Hindlimb muscle (tissue), 1 donor: ENCODE data around the gene SCT. TPM values are rescaled to one million over a fixed set of nuclear protein-coding genes. Genes with fewer than 3 reads are reported as not detected.

Experiments used
- DNase-seq: peaks from one replicate; pipeline ENCODE4 v3.0.0-alpha.2; 2013
- polyA plus RNA-seq: library from polyadenylated mRNA; unstranded; fragments of 120-200 nt; gene quantifications from one replicate; pipeline ENCODE4 v1.2.1, GENCODE V29; 2013; ENCODE audit not compliant: insufficient read length

Gene SCT
- polyA plus RNA-seq, 1 donor: 127 TPM

- DNase-seq: no peak
These were observed 17.1 kb upstream of the SCT start for GRCh38 chr11:643849-644738.

- DNase-seq: no peak
These were observed 16.4 kb upstream of the SCT start for GRCh38 chr11:643366-643765.

GRCh38 chr11:641806-642370, 14.9 kb upstream of the SCT start:
- DNase-seq: no peak

DNA sequence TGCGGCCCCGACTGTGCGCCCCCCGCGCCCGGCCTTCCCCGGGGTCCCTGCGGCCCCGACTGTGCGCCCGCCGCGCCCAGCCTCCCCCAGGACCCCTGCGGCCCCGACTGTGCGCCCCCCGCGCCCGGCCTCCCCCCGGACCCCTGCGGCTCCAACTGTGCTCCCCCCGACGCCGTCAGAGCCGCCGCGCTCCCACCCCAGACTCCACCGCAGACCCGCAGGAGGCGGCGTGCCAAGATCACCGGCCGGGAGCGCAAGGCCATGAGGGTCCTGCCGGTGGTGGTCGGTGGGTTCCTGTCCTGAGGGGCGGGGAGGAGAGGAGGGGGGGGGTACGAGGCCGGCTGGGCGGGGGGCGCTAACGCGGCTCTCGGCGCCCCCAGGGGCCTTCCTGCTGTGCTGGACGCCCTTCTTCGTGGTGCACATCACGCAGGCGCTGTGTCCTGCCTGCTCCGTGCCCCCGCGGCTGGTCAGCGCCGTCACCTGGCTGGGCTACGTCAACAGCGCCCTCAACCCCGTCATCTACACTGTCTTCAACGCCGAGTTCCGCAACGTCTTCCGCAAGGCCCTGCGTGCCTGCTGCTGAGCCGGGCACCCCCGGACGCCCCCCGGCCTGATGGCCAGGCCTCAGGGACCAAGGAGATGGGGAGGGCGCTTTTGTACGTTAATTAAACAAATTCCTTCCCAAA, 13.2 kb upstream of the SCT start:
- DNase-seq: no peak

- DNase-seq: no peak
These were observed 12.5 kb upstream of the SCT start for GRCh38 chr11:639332-639955.

DNA sequence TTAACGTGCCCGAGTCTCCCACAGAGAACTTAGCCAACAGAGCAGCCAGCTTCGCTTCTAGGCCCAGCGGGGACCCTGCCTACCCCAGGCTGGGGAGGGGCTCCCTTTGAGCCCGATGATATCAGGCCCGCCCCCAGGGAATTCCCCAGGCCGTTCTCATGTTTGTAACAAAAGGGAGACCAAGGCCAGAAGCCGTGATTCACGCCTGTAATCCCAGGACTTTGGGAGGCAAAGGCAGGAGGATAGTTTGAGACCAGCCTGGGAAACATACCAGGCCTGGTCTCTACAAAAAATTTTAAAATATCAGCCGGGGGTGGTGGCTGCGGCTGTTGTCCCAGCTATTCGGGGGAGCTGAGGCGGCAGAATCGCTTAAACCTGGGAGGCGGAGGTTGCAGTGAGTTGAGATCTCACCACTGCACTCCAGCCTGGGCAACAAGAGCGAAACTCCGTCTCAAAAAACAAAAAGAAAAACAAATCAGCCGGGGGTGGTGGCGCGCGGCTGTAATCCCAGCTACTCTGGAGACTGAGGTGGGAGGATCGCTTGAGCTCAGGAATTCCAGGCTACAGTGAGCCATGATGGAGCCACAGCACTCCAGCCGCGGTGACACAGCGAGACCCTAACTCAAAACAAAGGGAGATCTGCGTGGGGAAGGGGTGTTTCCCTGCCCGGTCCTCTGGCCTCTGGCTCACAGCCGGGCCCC, 11.8 kb upstream of the SCT start:
- no peak for DNase-seq

DNA sequence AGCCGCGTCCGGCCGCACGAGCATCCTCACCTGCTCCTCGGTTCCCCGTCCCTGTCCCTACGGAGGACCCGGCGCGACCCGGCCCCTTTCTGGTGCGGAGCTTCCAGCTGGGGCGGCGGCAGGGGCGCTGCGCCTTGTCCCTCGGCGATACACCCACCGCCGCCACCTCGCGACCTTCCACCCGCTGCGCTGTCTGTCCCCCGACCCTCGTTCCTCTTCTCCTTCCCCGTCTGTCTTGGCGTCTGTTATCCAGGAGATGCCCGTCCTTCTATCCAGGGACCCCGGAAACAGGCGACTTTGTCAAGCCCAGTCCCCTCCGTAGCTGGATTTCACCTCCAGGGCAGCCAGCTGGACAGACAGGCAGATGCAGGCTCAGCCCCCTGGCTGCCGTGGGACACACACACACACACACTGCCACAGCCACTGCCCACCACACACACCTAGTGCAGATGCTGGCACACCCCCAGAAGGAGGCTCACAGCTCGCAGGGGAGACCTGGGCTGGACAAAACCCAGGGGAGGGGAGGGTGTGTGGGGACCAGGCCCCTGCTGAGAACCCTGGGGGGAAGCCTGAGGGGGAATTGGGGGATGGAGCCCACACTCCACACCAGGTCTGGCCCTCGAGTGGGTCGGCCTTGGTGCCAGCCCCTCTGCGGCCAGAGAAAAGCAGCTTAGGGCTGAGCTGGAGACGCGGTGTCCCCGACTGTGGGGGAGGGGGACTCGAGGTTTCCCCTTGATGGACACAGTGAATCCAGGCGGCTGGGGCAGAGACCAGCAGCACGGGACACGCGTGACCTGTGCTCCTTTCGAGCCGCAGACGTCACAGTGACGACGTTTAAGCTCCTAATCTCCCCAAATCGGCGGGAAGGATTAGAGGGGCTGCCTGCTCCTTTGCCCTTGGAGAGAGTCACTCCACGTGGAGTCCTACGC, 10.9 kb upstream of the SCT start:
- DNase-seq: no peak

GRCh38 chr11:637333-637592, 10.3 kb upstream of the SCT start:
- no peak for DNase-seq

DNA sequence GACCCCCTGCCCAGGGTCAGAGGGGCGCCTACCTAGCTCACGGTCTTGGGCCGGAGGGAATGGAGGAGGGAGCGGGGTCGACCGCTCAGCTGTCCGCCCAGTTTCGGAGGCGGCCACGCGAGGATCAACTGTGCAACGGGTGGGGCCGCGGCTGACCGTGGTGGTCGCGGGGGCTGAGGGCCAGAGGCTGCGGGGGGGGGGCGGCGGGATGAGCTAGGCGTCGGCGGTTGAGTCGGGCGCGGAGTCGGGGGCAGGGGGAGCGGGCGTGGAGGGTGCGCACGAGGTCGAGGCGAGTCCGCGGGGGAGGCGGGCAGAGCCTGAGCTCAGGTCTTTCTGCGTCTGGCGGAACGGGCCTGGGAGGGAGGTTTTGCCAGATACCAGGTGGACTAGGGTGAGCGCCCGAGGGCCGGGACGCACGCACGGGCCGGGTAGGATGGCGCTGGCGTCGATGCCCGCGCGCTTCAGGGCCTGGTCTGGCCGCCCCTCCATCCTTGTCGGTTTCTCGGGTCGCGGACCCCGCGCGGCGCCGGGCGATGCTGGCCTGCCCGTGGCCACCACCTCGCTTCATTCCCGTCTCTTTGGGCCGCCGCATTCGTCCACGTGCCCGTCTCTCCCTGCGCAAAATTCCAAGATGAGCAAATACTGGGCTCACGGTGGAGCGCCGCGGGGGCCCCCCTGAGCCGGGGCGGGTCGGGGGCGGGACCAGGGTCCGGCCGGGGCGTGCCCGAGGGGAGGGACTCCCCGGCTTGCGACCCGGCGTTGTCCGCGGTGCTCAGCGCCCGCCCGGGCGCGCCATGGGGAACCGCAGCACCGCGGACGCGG, 9.7 kb upstream of the SCT start, which contains the start of gene DRD4:
TSS of gene DRD4 (plus strand) at position 759 of the 822 bp plus-strand sequence. CDS start at position 795, 36 bp downstream.
- no peak for DNase-seq

GRCh38 chr11:635945-636510, 9.0 kb upstream of the SCT start:
- no peak for DNase-seq

DNA sequence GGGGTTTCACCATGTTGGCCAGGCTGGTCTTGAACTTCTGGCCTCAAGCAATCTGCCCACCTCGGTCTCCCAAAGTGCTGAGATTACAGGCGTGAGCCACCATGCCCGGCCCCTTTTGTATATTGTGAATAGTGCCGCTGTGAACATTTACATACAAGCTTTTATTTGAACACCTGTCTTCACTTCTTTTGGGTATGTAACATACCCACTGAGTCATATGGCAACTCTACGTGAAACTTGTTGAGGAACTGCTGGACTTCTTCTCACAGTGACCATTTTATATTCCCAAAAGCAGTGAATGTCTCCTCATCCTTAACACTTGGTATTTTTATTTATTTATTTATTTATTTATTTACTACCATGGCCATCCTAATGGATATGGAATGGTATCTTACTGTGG, 3.9 kb upstream of the SCT start:
- no peak for DNase-seq

- no peak for DNase-seq
These were observed 2.2 kb upstream of the SCT start for GRCh38 chr11:629237-629583.

GRCh38 chr11:628056-628455, 1.1 kb upstream of the SCT start:
- DNase-seq: no peak

- DNase-seq: no peak
These were observed 261 bp upstream of the SCT start for GRCh38 chr11:627308-627576.

- DNase-seq: no peak
These were observed 1.2 kb downstream of the SCT start for GRCh38 chr11:625636-626268.

DNA sequence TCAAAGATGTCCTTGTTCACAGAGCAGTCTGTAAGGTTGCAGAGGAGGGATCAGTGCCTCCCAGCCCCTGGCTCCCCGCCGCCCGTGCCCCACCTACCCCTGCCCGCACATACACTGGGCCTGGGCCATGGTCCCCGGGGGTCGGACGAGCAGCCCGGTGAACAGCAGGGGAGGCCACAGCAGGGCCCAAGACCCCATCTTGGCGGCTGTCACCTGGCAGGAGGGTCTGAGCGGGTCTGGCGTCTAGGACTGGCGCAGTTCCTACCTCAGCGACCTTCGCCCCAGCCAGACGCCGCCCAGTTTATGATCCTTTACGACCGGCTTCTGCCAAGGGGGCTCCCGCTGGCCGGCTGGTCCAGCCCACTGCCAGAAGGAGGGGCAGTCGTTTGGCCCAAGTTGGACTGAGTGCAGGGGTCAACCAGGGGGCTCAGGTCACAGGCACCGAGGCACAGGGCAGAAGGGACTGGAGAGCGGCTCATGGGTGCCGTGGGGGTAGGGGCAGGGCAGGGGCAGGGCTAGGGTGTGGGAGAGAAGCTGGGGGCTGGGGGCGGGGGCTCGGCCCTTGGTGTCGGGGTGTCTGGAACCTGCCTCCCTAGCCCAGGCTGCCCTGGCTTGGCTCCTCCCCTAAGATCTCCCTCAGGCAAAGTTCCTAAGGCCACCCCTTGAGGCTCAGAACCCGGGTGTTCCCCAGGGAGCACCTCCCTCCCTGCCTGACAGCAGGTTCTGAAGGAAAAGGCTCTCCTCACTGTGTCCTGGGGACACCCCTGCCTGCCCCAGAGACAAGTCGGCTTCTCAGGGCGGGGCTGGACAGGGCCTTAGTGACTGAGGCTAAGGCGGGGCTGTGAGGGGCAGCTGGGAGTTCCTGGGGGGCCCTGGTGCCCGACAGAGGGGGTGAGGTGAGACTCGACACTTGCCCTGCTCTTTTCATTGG, 2.0 kb downstream of the SCT start, which contains the start of gene CDHR5:
TSS of gene CDHR5 (minus strand) at position 251 of the 931 bp plus-strand sequence. CDS start at position 198, 53 bp downstream.
- DNase-seq: no peak

DNA sequence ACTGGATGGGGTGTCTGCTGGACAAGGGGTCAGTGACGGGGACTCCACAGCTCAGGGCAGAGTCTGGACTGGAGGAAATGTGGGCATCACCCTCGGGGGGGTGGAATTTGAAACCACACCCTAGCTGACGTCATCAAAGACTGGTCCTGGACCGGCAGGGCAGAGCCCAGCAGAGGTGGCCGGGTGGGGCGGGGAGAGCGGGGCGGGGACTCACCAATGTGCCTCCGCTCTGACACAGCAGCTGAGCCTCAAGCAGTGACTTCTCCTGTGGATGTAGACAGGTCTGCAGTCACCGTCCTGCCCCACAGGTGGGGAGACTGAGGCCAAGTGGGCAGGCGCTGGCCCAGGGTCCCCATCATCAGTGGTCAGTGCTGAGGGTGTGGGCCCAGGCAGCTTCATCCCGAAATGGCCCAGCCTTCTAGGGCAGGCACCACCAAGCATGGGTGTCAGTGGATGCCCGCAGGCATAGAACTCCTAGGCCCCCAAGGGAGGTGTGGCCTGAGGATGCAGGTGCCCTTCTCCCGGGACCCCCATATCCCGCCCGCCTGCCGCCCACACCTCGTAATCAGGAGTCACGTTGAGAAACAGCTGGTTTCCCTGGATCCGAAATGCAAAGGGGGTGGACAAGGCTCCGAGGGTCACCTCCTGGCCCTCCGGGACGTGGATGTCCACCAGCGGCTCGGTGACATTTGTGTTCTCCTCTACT, 2.8 kb downstream of the SCT start:
- DNase-seq: no peak

DNA sequence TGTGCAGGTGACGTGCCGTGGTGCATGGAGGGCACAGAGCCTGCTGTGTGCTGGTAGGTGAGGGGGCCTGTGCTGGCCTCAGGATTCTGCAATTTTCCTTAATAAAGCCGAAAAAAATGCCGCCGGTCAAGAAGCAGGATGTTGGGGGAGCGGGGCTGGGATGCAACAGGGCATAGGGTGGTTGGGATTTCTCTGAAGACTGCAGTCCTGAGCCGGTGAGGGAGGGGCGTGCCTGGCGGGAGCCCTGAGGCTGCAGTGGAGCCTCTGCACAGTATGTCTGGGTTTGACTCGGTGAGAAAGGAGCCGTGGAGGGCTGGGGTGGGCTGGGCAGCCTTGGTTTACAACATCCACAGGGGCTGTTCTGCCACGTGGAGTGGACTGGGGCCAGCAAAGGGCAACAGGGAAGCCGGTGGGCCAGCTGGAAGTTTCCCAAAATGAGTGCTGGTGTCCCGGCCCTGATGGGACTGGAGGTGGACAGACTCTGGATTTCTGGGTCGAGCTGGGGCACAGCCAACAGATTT, 3.6 kb downstream of the SCT start:
- no peak for DNase-seq
